Smooth muscle cell (in vitro differentiated cells): ENCODE data around the gene ENTPD2. TPM values are rescaled to one million over a fixed set of nuclear protein-coding genes. Genes with fewer than 3 reads are reported as not detected.

Source experiments
- DNase-seq: peaks from one replicate; lab custom pipeline; 2025; ENCODE audit not compliant: unreplicated experiment; lab: John Stamatoyannopoulos, UW
- H2AFZ ChIP-seq: fragments of 200-600 bp; sonication (generic); 2 replicates; pipeline ENCODE4 v1.6.0; 2016; ENCODE audit warnings: antibody characterized with exemption, low read depth, mild to moderate bottlenecking
- H3F3A ChIP-seq: fragments of 200-600 bp; sonication (generic); 2 replicates; pipeline ENCODE4 v1.6.0; 2017; ENCODE audit warnings: antibody characterized with exemption, low read depth
- H3K27ac ChIP-seq: fragments of 200-600 bp; sonication (generic); 2 replicates; pipeline ENCODE4 v1.5.1; 2016; ENCODE audit warnings: low read depth, mild to moderate bottlenecking
- H3K27me3 ChIP-seq: fragments of 200-600 bp; sonication (generic); 2 replicates; pipeline ENCODE4 v1.6.1; 2016; ENCODE audit warnings: low read depth, mild to moderate bottlenecking
- H3K36me3 ChIP-seq: fragments of 200-600 bp; sonication (generic); 2 replicates; pipeline ENCODE4 v1.5.1; 2016; ENCODE audit warnings: low read depth
- H3K4me1 ChIP-seq: fragments of 200-600 bp; sonication (generic); 2 replicates; pipeline ENCODE4 v1.5.1; 2016; ENCODE audit warnings: low read depth
- H3K4me2 ChIP-seq: fragments of 200-600 bp; sonication (generic); 2 replicates; pipeline ENCODE4 v1.6.0; 2016; ENCODE audit warnings: mild to moderate bottlenecking
- H3K4me3 ChIP-seq: fragments of 200-600 bp; sonication (generic); 2 replicates; pipeline ENCODE4 v1.5.1; 2016; ENCODE audit warnings: mild to moderate bottlenecking
- H3K79me2 ChIP-seq: fragments of 200-600 bp; sonication (generic); 2 replicates; pipeline ENCODE4 v1.6.0; 2016; ENCODE audit warnings: low read depth, mild to moderate bottlenecking
- H3K9ac ChIP-seq: fragments of 200-600 bp; sonication (generic); 2 replicates; pipeline ENCODE4 v1.6.0; 2016; ENCODE audit warnings: low read depth
- H3K9me3 ChIP-seq: fragments of 200-600 bp; sonication (generic); replicated peaks from 2 replicates; pipeline ENCODE4 v1.5.1; 2016; ENCODE audit warnings: low read depth
- H4K20me1 ChIP-seq: fragments of 200-600 bp; sonication (generic); 2 replicates; pipeline ENCODE4 v1.6.0; 2016; ENCODE audit warnings: low read depth
- CTCF ChIP-seq: fragments of 200-600 bp; sonication (generic); IDR thresholded peaks from 2 replicates; pipeline ENCODE4 v1.5.1; 2017; ENCODE audit warnings: borderline replicate concordance, mild to moderate bottlenecking, antibody characterized with exemption; ENCODE audit not compliant: insufficient read depth, poor library complexity, severe bottlenecking
- WGBS: methylation state at CpG from one replicate; pipeline ENCODE4 v1.1.7; 2016; ENCODE audit warnings: low lambda C conversion rate; 5-methylcytosine and 5-hydroxymethylcytosine counted together
- polyA plus RNA-seq: library from polyadenylated mRNA; unstranded; fragments of >200 nt; fragmentation: Nextera tagmentation; extraction: Ambion mirVana; gene quantifications from 2 replicates; pipeline ENCODE4 v1.2.1, GENCODE V29; 2016
- total RNA-seq: library from RNA; depleted of rRNA; stranded (reverse); fragments of >200 nt; gene quantifications from 2 replicates; pipeline ENCODE4 v1.2.3, GENCODE V29; 2014

ENTPD2 gene
- total and polyA plus RNA-seq, 2 experiments from 2014 or later = 0.30 TPM; not detected in 1

GRCh38 chr9:137020771-137021567, 32.9 kb downstream of the ENTPD2 start:
- H3K9ac ChIP-seq = no peak overlapping the region
- WGBS = 94% methylated on average over 26 of the region's 32 CpGs
- H3K36me3 ChIP-seq = no peaks in the 10 kb centered on the region
- H3K4me1 ChIP-seq = no peaks in the 10 kb centered on the region
- no peak overlapping the region for H3K4me2 ChIP-seq
- H3K4me3 ChIP-seq = no peak overlapping the region
- peaks cover 1% of the 10 kb centered on the region for H4K20me1 ChIP-seq
- TF ChIP-seq CTCF = no peak
- H3K9me3 ChIP-seq = no peaks in the 10 kb centered on the region
- no peak overlapping the region for H2AFZ ChIP-seq
- no peak for DNase-seq
- H3K79me2 ChIP-seq = no peaks in the 10 kb centered on the region
- no peak overlapping the region for H3K27ac ChIP-seq
- H3F3A ChIP-seq = no peaks in the 10 kb centered on the region
- no peaks in the 10 kb centered on the region for H3K27me3 ChIP-seq

GRCh38 chr9:137019891-137020683, 33.8 kb downstream of the ENTPD2 start:
- Histone ChIP-seq H4K20me1 (no peaks in the 10 kb centered on the region), H3K27ac (no peak overlapping the region), H3K9me3 (no peaks in the 10 kb centered on the region), H3K79me2 (no peaks in the 10 kb centered on the region), H3K4me1 (no peaks in the 10 kb centered on the region), H3K4me3 (no peak overlapping the region), H2AFZ (no peak overlapping the region), H3K9ac (no peak overlapping the region), H3F3A (no peaks in the 10 kb centered on the region), H3K4me2 (no peak overlapping the region), H3K36me3 (no peaks in the 10 kb centered on the region), H3K27me3 (no peaks in the 10 kb centered on the region)
- DNase-seq = no peak
- no peak for TF ChIP-seq CTCF
- 88% methylated on average over 32 of the region's 34 CpGs for WGBS

- Histone ChIP-seq H3K27me3 (no peaks in the 10 kb centered on the region), H3K79me2 (no peaks in the 10 kb centered on the region), H3K4me1 (no peaks in the 10 kb centered on the region), H3K4me3 (no peak overlapping the region), H3K4me2 (no peak overlapping the region), H3K27ac (no peak overlapping the region), H4K20me1 (no peaks in the 10 kb centered on the region), H3K9ac (no peak overlapping the region), H3K9me3 (no peaks in the 10 kb centered on the region), H2AFZ (no peak overlapping the region), H3F3A (no peaks in the 10 kb centered on the region), H3K36me3 (no peaks in the 10 kb centered on the region)
- WGBS = 91% methylated on average over 32 of the region's 36 CpGs
- no peak for TF ChIP-seq CTCF
- DNase-seq = no peak
These were observed 34.9 kb downstream of the ENTPD2 start for GRCh38 chr9:137018761-137019559.
